A549 treated with Mapracorat at 1 μM for 4 hours (cell line): ENCODE measurements around the gene ABCG5. TPM values are rescaled to one million over a fixed set of nuclear protein-coding genes. Genes with fewer than 3 reads are reported as not detected.

Experiments used
- total RNA-seq: library from RNA; stranded (reverse); fragments of 200-300 nt; extraction: Qiagen RNA extraction; gene quantifications from 5 replicates; pipeline ENCODE4 v1.2.3, GENCODE V29; 2022

The ABCG5 gene
- not detected in 5 replicates for total RNA-seq

DNA sequence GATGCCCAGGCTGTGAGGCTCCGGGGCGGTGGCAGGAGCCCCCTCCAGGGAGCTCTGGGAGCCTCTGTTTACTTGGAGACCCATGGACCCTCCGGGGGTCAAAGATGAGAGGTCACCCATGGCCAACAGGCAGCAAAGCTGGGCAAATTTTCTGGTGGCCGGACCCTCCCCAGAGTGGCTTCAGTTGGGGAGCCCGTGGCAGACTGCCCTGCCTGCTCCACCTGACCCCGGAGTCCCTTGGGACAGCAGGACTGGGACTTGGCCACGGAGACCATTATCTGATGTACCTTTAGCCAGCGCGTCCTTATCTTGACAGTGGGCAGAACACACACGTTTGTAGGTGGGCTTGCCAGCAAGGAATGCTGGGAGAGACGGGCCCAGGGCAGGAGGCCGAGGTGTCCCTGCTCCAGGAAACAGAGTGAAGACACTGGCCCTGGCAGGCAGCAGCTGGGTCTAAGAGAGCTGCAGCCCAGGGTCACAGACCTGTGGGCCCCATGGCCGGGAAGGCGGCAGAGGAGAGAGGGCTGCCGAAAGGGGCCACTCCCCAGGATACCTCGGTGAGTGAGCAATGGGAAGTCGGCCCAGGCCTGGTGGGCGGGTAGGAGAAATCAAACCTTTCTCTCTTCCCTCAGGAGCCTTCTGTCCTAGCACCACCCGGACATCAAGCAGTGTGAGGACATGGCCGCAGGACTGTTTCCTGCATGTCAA, at the start of gene ABCG5, which contains the start of gene ABCG8:
TSS of gene ABCG5 (minus strand) at position 280 of the 708 bp plus-strand sequence. CDS start at position 120, 160 bp downstream.
TSS of gene ABCG8 (plus strand) at position 412 of the 708 bp plus-strand sequence. CDS start at position 495, 83 bp downstream.

DNA sequence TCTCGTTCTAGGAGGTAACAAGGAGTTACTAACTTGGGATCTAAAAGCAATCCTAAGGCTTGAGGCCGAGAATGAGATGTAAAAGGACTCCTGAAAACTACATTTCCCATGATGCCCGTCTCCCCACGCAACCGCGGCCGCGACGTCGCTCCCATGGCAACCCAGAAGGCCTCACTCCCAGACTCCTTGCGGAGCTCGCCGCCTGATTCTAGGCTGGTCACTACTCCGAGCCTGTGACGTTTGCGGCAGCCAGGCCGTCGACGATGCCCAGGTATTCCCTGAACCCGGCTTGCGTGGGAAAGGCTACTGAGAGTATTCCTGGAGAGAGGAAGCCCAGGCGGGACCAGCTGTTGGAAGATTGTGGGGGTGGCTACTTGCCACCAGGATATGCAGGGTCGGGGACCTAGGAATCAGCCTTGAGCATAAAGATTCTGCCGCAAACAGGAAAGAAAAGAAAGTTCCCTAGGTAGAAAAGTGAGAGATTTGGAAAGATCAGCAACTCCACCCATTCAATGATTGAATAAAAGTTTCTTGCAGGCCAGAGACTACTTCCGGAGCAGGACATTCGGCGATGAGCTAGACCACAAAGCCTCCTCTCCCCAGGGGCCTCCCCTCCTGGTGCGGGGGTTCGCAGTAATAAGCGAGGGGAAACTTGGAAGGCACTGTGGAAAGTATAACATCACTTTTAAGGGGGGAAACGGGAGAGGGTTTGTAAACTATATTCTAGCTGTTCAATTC, 64.6 kb downstream of the ABCG5 start, which contains the start of gene DYNC2LI1:
TSS of gene DYNC2LI1 (plus strand) at position 164 of the 738 bp plus-strand sequence. CDS start at position 264, 100 bp downstream.

Other genes with a start within 250 kb of the ABCG5 start
- 17.6 to 27.5 TPM (median 22.4 TPM) in 5 replicates for gene THADA, start 242.8 kb downstream of the ABCG5 start, total RNA-seq
- gene PLEKHH2, start 201.6 kb downstream of the ABCG5 start, total RNA-seq = 1.4 to 2.5 TPM (median 1.7 TPM) in 5 replicates
- 2.0 to 2.5 TPM (median 2.3 TPM) in 5 replicates for gene C1GALT1C1L, start 162.4 kb downstream of the ABCG5 start, total RNA-seq
- gene DYNC2LI1, start 64.8 kb downstream of the ABCG5 start, total RNA-seq = 14.6 to 18.3 TPM (median 16.1 TPM) in 5 replicates
- gene ABCG8, start 132 bp upstream of the ABCG5 start, total RNA-seq = not detected in 5 replicates
- gene LRPPRC, start 157.2 kb upstream of the ABCG5 start, total RNA-seq = 83.2 to 106 TPM (median 97.7 TPM) in 5 replicates